T-helper 1 cell (primary cell): ENCODE measurements around the gene SUPT5H.
A peak's percentile ranks its signal among the peaks of the same experiment; 100 is the strongest.

Source experiments
- DNase-seq, 5 donors: peaks; one replicate each; pipeline ENCODE4 v3.0.0-alpha.2; 2012 to 2020
- total RNA-seq, 4 donors: gene quantifications; one replicate each; lab custom pipeline; 2026; lab: John Stamatoyannopoulos, UW

SUPT5H gene
- total RNA-seq, result 240 to 344 (median 283) reads per million in 4 donors

DNA sequence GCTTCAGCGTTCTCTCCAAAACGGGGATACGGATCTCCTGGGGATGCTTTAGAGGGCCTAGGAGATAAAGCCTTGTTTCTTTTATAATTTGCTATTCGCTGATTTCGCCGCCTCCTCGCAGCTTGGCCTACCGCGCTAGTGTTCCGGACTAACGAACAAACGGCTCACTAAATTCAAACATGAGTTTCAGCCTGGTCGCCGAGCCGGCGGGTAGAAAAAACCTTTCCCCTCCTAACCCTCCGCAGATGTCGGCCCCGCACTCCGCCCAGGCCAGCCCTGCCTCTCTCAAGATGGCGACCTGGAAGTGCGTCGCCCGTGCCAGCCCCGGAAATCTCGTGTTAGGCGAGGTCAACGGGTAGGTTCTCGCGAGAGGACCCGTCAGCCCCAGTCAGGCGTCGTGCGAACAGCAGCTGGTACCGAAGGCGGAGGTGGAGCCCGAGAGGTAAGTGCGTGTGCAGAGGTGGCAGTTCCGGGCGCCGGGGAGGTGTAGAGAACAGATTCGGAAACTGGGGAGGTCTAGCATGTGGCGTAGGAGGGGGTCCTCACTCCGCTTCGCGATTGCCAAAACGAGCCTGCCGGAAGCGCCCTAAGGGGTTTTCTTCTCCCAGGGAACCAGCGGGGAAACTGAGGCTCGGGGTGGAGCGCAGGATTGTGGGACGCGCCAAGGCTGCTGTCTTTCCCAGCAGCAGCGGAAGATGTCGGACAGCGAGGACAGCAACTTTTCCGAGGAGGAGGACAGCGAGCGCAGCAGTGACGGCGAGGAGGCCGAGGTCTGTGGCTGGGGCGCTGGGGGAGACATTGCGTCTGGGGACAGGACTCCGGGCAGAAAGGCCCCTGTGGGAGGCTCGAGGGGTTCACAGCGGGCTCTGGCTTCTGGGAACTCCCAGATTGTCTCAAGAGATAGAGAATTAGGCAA is at the start of gene SUPT5H:
Gene SUPT5H (plus strand): TSS at position 387 of the 916 bp plus-strand sequence. CDS start 309 bp downstream, at position 696.
- peak; percentile 95 to 99 (median 98) for DNase-seq

DNA sequence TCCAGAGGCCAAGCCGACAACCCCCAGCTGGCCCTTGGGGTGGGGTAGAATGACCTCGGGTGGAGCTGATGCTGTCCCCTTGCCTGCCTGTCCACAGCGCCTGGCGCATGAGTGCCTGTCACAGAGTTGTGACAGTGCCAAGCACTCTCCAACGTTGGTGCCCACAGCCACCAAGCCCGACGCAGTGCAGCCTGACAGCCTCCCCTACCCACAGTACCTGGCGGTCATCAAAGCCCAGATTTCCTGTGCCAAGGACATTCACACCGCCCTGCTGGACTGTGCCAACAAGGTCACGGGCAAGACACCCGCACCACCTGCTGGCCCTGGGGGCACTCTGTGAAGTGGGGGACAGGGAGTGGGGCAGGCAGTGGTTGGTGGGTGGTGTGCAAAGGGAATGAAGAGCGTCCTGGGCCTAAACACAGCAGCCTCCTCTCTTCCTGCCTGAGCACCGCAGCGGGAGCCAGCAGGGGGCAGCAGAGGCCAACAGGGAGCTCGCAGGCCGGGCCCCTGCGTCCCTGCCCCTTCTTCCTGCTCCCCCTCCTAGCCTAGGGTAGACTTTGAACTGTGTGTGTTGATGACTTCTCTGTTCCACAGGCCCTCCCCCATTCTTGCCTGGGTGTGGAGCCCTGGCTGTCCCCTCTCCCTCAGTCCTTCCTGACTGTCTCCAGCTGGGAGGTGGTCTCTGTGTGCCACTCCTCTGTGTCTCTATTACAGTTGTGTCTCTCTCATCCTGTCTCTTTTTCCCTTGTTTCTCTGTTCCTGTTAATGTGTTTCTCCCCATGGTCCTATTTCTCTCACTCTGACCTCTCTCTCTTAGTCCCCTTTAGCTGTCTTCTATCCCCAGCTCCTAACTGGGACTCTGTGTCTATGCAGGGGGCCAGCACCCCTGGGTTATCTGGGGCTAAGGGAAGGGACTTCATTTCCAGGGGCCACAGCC is 47.8 kb upstream of the SUPT5H start:
- DNase-seq, result peak; percentile 81 to 93 (median 90)

DNA sequence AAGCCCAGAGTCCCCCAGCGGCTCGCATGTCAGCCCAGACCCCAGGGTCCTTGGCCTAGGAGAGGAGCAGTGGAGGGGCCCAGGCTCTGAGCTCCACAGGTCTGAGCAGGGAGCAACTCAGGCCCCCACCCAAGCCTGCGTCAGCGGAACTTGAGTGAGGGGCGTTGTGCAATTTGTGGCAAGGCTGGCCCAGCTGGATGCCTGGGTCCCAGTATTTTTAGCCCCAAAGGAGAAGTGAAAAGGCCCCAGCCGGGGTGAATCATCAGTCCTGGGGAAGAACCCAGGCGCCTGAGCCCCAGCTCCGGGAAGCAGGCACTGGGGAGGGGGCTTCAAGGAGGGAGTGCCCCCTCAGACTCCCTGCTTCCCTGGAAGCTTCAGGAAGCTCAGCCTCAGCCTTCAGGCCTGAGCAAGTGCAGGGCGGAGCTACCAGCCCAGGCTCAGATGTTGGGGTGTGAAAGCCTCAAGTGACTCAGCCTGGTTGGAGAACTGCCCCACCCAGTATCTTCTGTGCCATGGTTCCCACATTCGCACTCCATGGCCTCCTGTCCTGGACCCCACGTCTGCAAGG is 47.0 kb upstream of the SUPT5H start:
- peak in 1 of 5 donors; percentile 78 for DNase-seq

DNA sequence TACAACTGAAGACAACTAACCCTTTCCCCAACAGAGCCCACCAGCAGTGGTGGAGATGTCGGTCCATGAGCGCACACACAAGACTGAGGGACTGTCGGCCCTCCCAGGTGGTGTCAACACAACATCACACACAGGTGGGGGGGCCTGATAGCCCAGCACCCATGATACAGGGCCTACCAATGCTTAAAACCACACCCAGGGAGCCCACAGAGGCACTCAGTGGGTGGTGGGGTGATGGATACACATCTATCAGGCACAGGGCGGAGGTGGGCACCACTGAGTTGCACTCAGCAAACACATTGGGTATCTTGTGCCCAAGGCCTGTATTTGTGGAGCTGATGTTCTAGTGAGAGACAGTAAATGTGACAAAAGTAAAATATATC is 45.7 kb upstream of the SUPT5H start:
- DNase-seq, result no peak

DNA sequence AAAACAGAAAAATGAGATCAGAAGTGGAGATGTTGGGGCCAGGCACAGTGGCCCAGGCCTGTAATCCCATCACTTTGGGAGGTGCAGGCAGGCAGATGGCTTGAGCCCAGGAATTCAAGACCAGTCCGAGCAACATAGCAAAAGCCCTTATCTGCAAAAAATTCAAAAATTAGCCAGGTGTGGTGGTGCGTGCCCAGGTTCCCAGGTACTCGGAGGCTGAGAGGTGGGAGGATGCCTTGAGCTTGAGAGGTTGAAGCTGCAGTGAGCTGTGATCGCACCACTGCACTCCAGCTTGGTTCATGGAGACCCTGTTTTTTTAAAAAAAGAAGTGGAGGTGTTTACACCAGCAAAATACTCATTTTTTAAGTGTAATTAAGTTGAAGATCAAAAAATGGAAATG is 45.3 kb upstream of the SUPT5H start:
- no peak for DNase-seq

DNA sequence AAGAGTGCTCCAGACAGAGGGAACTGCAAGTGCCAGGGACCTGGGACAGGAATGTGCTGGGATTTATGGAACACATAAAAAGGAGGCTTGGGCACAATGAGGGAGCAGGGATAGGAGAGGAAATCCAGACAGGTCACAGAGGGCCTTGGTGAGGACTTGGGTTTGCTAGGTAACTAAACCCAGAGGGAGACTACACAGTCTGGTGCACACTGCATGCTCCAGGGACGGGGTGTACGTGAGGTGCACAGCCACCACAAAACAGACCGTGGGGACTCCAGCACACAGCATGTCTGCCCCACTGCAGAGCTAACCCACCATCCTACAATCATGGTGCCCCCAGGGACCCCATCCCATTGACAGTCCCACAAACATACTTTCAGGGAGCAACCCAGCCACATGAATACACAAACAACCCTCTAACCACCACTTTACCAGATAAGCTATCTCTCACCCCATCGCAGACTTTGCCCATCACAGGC is 44.3 kb upstream of the SUPT5H start:
- DNase-seq, result no peak

DNA sequence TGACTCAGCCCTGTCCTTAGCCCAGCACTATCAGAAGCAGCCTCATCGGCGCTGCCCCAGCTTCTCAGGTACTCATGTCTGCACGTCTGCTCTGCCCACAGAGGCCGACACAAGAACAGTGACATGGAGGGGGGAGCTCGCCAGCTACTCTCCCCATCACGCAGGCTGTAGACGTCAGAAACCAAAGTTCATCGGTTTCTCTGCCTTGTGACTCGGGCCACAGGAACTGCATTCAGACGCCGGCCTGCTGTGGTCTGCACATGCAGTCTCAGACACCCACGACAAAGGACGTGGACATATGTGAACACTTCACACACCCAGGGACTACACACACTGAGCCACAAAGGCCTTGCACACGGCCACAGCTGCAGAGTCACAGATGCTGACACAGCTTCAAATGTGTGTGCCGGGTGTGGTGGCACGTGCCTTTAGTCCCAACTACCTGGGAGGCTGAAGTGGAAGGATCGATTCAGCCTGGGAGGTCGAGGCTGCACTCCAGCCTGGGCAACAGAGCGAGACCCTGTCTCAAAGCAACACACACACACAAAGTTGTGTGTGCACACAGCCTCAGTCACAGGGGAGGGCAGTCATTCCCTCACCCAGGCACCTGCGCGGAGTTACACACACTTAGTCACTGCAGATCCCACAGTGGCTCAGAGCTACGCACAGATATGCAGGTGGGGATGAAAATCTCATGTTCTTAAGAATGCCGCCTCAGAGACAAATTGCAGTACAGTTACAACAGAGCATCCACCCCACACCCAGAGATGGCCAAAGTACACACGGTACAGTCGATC is 43.6 kb upstream of the SUPT5H start:
- DNase-seq, result peak; percentile 76 to 91 (median 84)

DNA sequence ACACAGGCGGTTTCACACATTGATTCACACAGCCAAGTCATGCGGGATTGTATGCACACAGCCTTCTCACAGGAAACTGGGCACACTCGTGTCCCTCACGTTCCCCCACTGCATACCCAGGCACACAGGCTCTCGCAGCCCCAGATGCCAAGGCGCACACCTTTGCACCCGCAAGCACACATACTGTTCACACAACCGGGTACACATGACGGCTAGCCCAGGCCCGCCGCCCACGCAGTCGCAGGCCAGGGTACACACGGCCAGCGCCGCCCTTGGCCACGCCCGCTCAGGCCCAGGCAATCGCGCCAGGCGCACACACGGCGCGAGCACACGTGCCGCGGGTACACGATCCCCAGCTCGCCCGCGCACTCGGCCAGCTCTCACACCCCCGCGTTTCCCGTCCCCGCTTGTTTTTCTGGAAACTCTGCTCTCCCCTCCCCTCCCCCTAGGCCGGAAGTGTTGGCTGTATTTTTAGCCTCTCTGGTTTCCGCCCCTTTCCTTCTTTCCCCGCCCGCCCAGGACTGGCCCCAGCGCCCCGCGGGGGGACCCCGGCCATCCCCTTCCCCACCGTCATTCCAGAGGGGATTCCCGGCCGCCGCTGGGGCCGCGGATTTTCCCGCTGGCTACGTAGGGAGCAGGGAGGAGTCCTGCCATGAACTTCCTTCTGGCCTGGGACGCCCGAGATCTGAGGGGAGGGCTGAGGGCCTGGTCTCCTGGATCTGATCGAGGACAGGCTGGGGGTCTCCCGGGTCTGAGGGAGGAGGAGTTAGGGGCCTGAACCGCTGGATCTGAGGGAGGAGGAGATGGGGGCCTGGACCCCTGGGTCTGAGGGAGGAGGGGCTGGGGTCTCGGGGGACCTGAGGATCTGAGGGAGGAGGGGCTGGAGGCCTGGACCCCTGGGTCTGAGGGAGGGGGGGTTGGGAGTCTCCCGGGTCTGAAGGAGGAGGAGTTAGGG is 42.8 kb upstream of the SUPT5H start:
- peak; percentile 82 to 90 (median 86) for DNase-seq

- DNase-seq, result peak; percentile 92 to 98 (median 97)
Observed at GRCh38 chr19:39403331-39404312, 41.8 kb upstream of the SUPT5H start.

- DNase-seq, result no peak
Observed at GRCh38 chr19:39405261-39405957, 40.0 kb upstream of the SUPT5H start.

- peak; percentile 70 to 89 (median 80) for DNase-seq
Observed at GRCh38 chr19:39405958-39406655, 39.3 kb upstream of the SUPT5H start.

- peak; percentile 71 to 91 (median 84) for DNase-seq
Observed at GRCh38 chr19:39406656-39407409, 38.5 kb upstream of the SUPT5H start, which contains the start of gene ZFP36. Gene ZFP36 (plus strand): TSS chr19:39406847. CDS start chr19:39406905, 58 bp downstream.

DNA sequence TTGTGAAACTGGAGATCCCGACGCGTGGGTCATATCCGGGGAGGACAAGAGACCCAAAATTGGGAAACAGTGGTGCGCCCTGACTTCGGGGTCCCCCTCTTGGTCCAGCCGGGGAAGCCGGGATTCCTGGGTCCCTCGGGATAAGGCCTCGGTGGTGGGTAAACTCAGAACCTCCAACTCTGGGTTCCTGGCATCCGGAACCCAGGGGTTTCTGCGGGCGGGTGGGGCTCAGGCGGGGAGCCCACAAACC is 38.0 kb upstream of the SUPT5H start:
- no peak for DNase-seq

- DNase-seq, result peak; percentile 47 to 90 (median 60)
Observed at GRCh38 chr19:39407660-39408391, 37.6 kb upstream of the SUPT5H start.

- peak in 3 of 5 donors; percentile 31 to 47 (median 44) for DNase-seq
Observed at GRCh38 chr19:39408392-39409207, 36.8 kb upstream of the SUPT5H start.
